ENCODE measurements around the gene ARVCF. TPM values are rescaled to one million over a fixed set of nuclear protein-coding genes. Genes with fewer than 3 reads are reported as not detected.

Gene ARVCF
- total and polyA plus RNA-seq, 2 donors (not counting 3 experiments of a cell fraction or from before 2014, with no cell fraction given), result 81.3 to 105 TPM

- no peak for TF ChIP-seq CTCF (IDR thresholded peaks at IDR 0.05; ENCODE audit: extremely low read depth in 1 of 2, insufficient read depth in 1 of 2, low read depth in 1 of 2, low read length in 2 of 2)
- TF ChIP-seq EZH2 (IDR thresholded peaks at IDR 0.05; ENCODE audit: borderline replicate concordance, low read depth, low read length, severe bottlenecking), result no peak
- TF ChIP-seq JUN (IDR thresholded peaks at IDR 0.05; ENCODE audit: borderline replicate concordance, insufficient read depth, insufficient read length, low read depth), result no peak
- no peak for TF ChIP-seq FOS (IDR thresholded peaks at IDR 0.05; ENCODE audit: borderline replicate concordance, insufficient read depth, low read length)
- no peak for TF ChIP-seq GATA2 (IDR thresholded peaks at IDR 0.05; ENCODE audit: insufficient read depth, insufficient read length, low read depth, low read length)
- no peak for TF ChIP-seq POLR2A (IDR thresholded peaks at IDR 0.05; ENCODE audit: low read depth, low read length)
- TF ChIP-seq POLR2AphosphoS5 (IDR thresholded peaks at IDR 0.05; ENCODE audit: insufficient read depth, low read depth, low read length), result no peak
- no peak for TF ChIP-seq MYC (IDR thresholded peaks at IDR 0.05; ENCODE audit: low read depth, low read length)
- no peak for TF ChIP-seq MAX (IDR thresholded peaks at IDR 0.05; ENCODE audit: insufficient read depth, insufficient read length)
- no peaks in the 10 kb centered on the region for H3K9me3 ChIP-seq (replicated peaks; ENCODE audit: control insufficient read depth, insufficient read depth, low read length)
- no peak overlapping the region for H3K4me2 ChIP-seq (ENCODE audit: insufficient read depth, low read length)
- H3K4me3 ChIP-seq (replicated peaks in 1 of 3; ENCODE audit: insufficient read depth in 1 of 3, low read depth in 1 of 3, low read length in 3 of 3), result no peak overlapping the region
- ChIA-PET POLR2A (no interaction called here), CTCF (no interaction called here)
- dilution Hi-C loops (cut with MboI; ENCODE audit: extremely low pct_ligation_motif_present, low sequenced_read_pairs) (no loop called here), intact Hi-C loops (cut with micrococcal nuclease) (no loop called here)
- no peak for DNase-seq (ENCODE audit: low read depth, low spot score)
- BruUV-seq (replicated peaks), result no TSS peak
- no peaks in the 10 kb centered on the region for H3K9me1 ChIP-seq (replicated peaks; ENCODE audit: control insufficient read depth, extremely low read depth, insufficient read depth, low read length)
- H3K4me1 ChIP-seq (ENCODE audit: control insufficient read depth, extremely low read depth, insufficient read depth, low read length), result no peaks in the 10 kb centered on the region
- H3K9ac ChIP-seq (replicated peaks; ENCODE audit: extremely low read depth, insufficient read depth, low read length), result no peak overlapping the region
- H3K79me2 ChIP-seq (ENCODE audit: control insufficient read depth, insufficient read depth, low read length), result no peaks in the 10 kb centered on the region
- H3K36me3 ChIP-seq (ENCODE audit: control insufficient read depth in 2 of 2, extremely low read depth in 1 of 2, insufficient read depth in 2 of 2, low read length in 2 of 2), result peaks cover 0 to 33% of the 10 kb centered on the region in 2 experiments
- H4K20me1 ChIP-seq (replicated peaks; ENCODE audit: control insufficient read depth, extremely low read depth, insufficient read depth, low read length), result no peaks in the 10 kb centered on the region
- H3K27me3 ChIP-seq (ENCODE audit: control insufficient read depth in 2 of 2, insufficient read depth in 2 of 2, low read length in 2 of 2), result no peaks in the 10 kb centered on the region
- no peak overlapping the region for H3K27ac ChIP-seq (ENCODE audit: insufficient read depth, low read depth, low read length)
- no peak for FAIRE-seq
- H2AFZ ChIP-seq (ENCODE audit: low read depth, low read length), result no peak overlapping the region
Measured at GRCh38 chr22:20055654-20056053, 39.0 kb upstream of the ARVCF start.

Data from endothelial cell of umbilical vein (primary cell).